C1 segment of cervical spinal cord (tissue), 14 donors: ENCODE measurements around the gene POLR2F.

Experiments
- DNase-seq, 14 donors: peaks; one replicate each; lab custom pipeline; 2025; lab: John Stamatoyannopoulos, UW

The POLR2F gene

GRCh38 chr22:37999640-38000272 is 46.3 kb downstream of the POLR2F start:
- DNase-seq = peak in 9 of 14 donors; percentile 35 to 89 (median 48)

- no peak for DNase-seq
Measured at GRCh38 chr22:38005943-38006342, 52.4 kb downstream of the POLR2F start.

- DNase-seq = no peak
Measured at GRCh38 chr22:38006906-38007305, 53.4 kb downstream of the POLR2F start.

GRCh38 chr22:38007330-38007902 is 53.9 kb downstream of the POLR2F start:
- DNase-seq = no peak

GRCh38 chr22:38009000-38009806 is 55.7 kb downstream of the POLR2F start:
- DNase-seq = no peak

GRCh38 chr22:38012604-38013072 is 59.1 kb downstream of the POLR2F start:
- DNase-seq = no peak

- DNase-seq = no peak
Measured at GRCh38 chr22:38014083-38014482, 60.6 kb downstream of the POLR2F start.

- DNase-seq = peak in 12 of 14 donors; percentile 45 to 90 (median 85)
Measured at GRCh38 chr22:38016182-38017151, 63.0 kb downstream of the POLR2F start.

- DNase-seq = peak in 12 of 14 donors; percentile 21 to 85 (median 72)
Measured at GRCh38 chr22:38017272-38017920, 63.9 kb downstream of the POLR2F start.

GRCh38 chr22:38017939-38018885 is 64.7 kb downstream of the POLR2F start:
- DNase-seq = no peak
